Jurkat, Clone E6-1 (cell line): ENCODE results near the gene CSDE1.
A peak's percentile ranks its signal among the peaks of the same experiment; 100 is the strongest.

Source experiments
- DNase-seq: peaks from one replicate; pipeline ENCODE4 v3.0.0-alpha.2; 2011; ENCODE audit warnings: low read depth, low spot score
- H3K4me3 ChIP-seq: 2 replicates; pipeline ENCODE4 v1.5.1; 2011; ENCODE audit warnings: mild to moderate bottlenecking, low read length, control low read depth, moderate library complexity

Gene CSDE1

DNA sequence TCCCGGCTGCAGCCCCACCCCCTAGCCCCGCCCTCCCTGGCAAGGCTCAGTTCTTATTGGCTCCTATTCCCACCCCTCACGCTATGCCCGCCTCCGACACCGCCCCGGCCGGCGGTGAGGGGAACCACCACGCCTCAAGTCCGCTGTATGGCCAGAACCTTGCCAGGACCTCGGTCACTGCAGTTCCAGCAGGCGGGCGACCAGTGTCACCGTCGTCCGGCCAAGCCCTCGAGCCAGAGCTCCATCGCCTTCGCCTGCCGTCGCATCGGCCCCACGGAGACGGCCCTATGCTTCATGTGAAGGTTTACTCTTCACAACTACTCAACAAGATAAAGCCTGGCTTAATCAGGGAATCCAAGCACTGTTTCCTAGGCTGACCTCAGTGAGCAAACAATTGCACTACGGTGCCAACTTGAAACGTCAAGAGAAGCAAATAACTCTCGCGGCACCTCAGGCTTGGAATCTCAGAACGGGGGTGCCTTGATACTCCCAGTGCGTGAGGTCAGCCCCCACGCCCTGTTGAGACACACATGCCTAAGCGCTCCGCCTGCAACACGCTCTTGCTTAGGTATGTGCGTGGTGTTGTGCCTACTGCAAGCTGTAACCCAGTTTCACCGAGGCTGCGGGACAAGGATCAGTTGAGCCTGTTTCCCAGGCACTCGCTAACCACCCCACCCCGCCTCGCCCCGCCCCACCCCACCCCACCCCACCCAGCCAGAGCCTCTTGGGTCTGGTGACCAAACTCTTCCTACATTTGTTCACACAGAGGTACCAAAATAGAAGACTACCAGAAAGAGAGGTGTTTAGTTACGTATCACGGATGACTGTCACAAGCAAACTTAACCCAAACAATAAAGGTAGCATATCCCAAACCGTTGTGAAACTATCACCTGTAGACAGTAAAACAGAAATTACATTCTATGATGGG is 87.4 kb downstream of the CSDE1 start:
- peak; percentile 10 for DNase-seq
- peak overlapping the region; percentile 48 for H3K4me3 ChIP-seq

DNA sequence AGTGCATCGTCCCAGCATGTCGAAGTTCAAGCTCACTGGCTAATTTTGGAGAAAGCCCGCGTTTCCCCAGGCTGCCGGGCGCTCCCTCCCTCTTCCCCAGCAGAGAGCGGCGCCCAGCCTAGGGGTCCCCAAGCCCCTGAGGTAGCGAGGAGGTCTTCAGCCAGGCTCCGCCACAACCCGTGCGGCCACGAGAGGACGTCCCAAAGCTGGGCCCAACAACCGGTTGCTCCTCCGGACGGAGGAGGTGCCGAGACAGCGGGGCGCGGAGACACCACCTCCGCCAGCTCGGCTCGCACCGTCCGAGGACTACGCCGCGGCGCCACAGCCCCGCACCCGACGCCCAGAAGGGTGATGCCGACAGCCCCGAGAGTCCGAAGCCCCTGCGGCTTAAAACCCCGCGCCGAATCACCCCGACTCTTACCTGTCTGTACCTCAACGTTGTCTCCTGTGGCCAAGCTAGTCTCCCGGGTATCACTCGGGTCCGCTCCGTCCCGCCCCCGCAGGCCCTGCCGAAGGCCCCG is 88.2 kb downstream of the CSDE1 start, which contains the start of gene DENND2C:
Gene DENND2C, minus strand, starts transcription at position 488 of the 521 bp plus-strand sequence. CDS start 44,065 bp downstream, outside the sequence.
- no peak for DNase-seq
- H3K4me3 ChIP-seq: peak within 1 kb of the TSS; percentile 48

DNA sequence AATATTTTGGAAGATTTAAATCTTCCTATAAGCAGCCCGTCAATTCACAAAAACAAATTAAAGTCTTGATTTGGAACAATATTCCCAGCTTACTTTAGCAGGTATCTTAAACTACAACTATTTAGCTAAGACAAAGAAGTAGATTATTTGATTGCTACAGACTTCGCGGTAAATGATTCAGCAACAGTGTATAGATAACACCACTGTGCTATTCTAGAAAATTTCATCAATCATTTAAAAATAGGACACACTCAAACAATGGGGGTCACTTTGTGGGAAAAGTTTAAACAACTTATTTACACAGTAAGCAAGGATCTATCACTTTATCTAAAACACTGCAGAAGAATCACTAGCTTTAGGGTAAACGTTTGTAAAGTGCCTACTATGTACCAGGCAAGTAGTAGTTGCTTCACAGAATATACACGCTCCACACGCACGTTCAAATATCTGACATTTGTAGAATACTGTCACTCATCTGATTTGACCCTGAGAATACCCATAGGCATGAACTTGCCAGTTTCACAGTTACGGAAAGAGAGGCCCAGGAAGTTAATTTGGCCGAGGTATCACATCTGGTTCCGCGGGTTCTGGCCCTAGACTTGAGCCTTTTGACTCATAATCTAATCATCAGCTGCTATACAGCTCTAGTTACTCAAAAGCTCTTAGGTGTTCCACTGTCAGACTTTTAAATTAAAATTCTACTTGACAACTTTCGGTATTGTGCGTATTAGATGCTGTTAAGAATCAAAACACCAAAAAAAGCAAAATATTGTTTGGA is 88.8 kb downstream of the CSDE1 start:
- DNase-seq: no peak
- H3K4me3 ChIP-seq: peak overlapping the region; percentile 48

DNA sequence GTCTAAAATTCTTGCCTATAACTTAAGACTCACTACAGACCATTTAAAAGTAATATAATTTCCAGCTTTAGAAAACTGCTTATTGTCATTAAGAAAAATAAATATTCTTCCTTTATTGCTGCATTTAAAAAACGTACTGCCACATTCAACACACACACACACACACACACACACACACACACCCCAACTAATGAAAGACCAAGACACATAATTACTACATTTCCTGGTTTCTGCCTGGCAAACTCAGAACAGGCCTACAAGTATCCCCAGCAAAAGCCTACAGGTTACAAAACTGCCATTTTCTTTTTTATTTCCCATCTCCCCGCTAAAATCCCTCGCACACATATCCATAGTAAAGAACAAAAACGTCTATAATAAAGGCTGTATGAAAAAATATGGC is 89.4 kb downstream of the CSDE1 start:
- no peak for DNase-seq
- H3K4me3 ChIP-seq: no peak overlapping the region

DNA sequence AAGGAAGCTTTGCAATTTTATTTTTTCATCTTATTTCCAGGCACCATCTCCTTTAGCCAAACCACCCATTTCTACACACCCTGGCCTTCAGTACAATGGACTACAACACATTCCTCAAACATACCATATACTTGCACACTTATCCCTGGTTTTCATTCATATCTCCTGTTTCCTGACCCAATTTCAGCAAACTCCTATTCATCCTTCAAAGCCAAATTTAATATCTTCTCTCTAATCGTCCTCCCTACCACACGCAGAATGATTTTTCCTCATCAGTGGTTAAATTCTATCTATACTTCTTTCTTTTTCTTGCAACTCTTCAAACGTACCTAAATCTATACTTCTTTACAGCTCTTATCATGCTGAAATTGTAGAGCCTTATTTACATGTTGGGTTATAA is 90.8 kb downstream of the CSDE1 start:
- H3K4me3 ChIP-seq: no peak overlapping the region
- DNase-seq: no peak
